GM12874 (cell line): ENCODE measurements around the gene PIAS1.

Experiments
- TF ChIP-seq, protein P1 (sequence below): IDR thresholded peaks from 2 replicates; pipeline ENCODE4 v1.5.1; 2011; ENCODE audit warnings: low read depth, mild to moderate bottlenecking, control low read depth, low read length, moderate library complexity; ENCODE audit not compliant: insufficient read depth

Gene PIAS1

DNA sequence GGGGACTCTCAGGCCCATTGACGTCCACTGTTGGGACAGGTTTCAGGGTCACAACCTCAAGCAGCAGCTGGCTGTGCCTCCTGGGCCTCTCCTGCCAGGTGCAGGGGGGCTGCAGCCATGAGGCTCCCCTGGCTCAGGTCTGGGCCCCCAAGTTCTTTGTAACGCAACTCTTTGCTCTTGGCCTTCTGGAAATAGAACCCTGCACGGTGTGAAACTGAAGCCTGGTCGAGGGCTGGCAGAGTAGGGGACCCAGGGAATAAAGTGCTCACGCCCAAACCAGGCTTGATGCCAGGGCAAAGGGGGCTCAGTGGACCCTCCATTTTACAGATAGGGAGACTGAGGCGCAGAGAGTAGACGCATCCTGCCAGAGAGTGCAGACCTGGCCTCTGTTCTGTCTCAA lies 150.2 kb downstream of the PIAS1 start:
- TF ChIP-seq, protein P1, sequence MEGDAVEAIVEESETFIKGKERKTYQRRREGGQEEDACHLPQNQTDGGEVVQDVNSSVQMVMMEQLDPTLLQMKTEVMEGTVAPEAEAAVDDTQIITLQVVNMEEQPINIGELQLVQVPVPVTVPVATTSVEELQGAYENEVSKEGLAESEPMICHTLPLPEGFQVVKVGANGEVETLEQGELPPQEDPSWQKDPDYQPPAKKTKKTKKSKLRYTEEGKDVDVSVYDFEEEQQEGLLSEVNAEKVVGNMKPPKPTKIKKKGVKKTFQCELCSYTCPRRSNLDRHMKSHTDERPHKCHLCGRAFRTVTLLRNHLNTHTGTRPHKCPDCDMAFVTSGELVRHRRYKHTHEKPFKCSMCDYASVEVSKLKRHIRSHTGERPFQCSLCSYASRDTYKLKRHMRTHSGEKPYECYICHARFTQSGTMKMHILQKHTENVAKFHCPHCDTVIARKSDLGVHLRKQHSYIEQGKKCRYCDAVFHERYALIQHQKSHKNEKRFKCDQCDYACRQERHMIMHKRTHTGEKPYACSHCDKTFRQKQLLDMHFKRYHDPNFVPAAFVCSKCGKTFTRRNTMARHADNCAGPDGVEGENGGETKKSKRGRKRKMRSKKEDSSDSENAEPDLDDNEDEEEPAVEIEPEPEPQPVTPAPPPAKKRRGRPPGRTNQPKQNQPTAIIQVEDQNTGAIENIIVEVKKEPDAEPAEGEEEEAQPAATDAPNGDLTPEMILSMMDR = no peak

DNA sequence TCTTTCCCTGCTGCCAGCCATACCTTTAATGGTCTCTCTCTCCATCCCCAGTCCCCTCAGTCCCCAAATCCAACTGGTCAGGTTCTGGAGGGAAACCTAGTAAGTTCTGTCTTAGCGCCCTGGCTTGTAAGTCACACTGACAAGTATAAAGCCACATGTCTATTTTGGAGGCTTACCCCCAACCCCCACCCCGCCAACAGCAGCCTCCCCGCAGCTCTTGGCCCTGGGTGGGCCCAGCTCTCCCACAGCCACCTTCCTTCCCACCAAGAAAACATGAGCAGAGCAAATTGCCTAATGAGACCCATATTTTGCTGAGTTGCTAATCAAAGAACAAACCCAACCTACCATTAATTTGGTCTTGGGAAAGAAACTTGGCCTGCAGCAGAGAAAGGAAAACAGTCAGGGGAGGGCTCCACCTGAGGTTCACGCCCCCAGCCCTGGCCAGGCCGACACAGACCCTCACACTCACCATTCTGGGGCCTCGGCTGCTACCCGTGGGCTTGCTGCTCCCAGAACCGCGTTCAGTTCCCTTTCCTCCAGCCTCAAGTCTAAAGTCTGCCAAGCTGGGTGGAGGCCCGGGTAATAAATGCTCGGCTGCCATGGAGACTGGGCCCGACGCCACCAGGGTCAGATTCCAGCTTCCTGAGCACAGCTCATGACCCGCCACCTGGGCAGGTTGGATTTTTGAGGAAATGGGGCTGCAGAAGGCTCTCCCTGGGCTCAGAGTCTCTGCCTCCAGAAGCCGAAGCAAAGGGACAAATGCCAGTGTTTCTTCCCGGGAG lies 150.9 kb downstream of the PIAS1 start, which contains the start of gene CALML4:
Gene CALML4, minus strand, starts transcription at position 557 of the 782 bp plus-strand sequence. Its CDS starts 85 bp downstream, at position 472.
- TF ChIP-seq, protein P1 = no peak

DNA sequence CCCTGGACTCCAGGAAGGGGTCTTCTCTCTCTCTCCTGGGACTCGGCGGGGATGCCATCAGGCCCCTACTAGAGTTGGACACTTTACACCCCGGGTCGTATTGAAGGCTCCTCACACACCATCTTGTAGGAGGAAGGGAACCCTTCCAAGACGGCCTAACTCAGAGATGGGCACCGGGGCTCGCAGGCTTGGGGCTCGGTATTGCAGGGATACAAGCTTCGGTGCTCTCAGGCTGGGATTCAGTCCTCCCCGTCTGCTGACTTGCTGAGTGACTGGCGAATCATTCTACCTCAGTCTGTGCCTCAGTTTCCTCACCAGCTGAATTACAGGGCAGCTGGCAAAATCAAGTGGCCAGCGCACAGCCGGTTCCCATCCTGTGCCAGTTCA lies 151.4 kb downstream of the PIAS1 start:
- TF ChIP-seq, protein P1 = no peak

DNA sequence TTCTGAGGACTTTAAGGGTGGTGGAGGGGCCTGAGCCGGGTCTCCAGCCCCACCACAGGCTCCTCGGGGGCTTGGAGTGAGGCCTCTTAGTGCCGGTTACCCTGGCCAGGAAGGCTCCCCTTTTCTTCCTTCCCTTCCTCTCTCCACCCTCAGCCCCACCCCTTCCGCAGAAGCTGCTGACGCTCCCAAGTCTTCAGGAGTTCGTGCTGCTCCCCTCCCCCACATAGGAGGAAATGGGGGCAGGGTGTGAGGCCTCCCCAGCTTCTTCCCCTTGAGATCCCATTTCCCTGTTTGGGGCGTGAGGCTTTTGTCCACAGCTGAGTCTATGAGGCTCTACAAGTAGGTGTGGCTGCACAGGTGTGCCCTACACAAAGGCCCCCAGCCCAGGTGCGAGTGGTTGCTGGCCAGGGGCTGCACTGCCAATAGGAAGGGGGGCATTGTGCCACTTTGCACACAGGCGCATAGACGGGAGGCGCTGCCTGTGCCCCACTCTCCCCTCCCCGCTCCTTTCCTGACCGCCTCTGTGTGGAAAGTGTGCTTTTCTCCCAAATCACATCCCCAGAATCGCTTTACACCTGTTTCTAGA lies 151.9 kb downstream of the PIAS1 start:
- TF ChIP-seq, protein P1 = no peak

DNA sequence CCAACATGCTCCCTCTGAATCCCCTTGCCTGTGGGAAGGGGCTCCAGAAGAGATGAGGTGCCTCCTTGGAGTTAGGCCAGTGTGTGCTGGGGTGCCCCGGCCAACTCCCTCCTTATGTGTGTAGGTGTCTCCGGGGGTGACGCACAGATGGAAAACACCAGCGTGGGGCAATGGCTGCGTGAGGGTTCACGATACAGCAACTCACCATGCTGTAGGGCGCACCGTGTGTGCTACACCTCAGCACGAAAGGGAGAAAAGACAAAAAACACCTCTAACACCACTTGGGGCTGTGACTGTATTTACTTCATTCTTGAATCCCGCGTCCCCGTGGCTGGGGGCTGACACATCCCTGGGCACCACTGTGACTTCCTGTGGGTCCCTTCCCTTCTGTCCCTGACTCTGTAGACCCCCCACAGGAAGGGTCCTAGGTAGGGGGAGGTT lies 152.6 kb downstream of the PIAS1 start:
- TF ChIP-seq, protein P1 = no peak

DNA sequence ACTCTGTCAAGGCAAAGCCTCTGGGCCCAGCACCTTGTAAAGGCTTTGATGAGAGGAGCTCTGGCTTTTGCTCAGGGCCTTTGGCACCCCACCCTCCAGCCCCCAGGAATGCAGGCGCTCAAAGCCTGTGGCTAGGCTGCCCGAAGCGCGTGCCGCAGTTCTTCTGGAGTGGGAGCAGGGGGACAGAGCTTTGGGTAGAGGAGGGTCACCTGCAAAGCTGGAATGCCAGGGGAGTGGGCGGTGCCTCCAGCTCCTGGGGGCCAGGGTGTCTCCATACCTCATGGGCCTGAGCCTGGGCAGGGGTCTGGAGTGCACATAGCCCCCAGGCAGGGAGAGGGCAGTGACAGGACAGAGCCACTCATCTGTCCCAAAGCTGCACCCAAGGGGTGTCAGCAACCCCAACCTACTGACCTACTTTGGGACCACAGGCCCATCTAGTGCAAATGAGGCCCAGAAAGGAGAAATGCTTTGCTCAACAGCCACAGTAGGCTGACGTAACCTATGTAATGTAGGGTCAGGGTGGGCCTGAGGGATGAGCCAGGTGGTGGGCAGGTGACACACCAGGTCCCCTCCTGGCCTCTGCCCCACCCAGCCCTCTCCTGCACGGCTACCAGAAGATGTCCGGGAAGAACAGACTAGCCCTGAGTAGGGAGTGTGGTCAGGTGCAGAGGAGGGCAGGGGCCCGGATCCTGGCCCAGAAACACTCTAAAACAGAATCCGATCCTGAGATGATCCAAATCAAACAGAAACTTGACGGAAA lies 153.2 kb downstream of the PIAS1 start:
- TF ChIP-seq, protein P1 = no peak

DNA sequence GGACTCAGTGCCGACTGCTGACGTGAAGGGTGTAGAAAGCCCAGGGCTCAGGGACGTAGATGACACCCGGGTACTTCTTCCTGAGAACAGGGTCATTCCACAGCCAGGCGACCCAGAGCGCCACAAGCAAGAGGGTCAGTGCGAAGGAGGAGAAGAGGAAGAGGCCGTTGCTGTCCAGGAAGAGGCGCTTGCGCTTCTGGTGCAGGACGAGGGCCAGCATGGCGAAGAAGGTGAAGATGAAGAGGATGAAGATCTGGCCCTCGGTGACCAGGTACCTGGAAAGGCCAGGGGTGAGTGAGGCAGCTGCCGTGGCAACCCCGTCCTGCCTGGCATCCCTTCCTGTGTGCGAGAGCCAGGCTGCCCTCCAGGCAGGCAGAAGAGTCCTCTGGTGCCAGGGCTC lies 154.0 kb downstream of the PIAS1 start:
- TF ChIP-seq, protein P1 = no peak
